OCI-LY7 (cell line): ENCODE measurements around the gene KCTD21.

Experiments
- CTCF ChIP-seq: fragments of 200-600 bp; sonication (generic); conservative IDR thresholded peaks from 2 replicates; pipeline ENCODE4 v1.5.1; 2014; ENCODE audit warnings: mild to moderate bottlenecking, antibody characterized with exemption, low read length, moderate library complexity, mixed read lengths
- EZH2phosphoT487 ChIP-seq: fragments of 200-600 bp; sonication (generic); IDR thresholded peaks from 2 replicates; pipeline ENCODE4 v1.6.1; 2018; ENCODE audit warnings: low read depth, borderline replicate concordance, mild to moderate bottlenecking, mixed run types, antibody characterized with exemption, low read length, moderate library complexity, mixed read lengths

- TF ChIP-seq CTCF (no peak), EZH2phosphoT487 (no peak)
These were observed 56.5 kb downstream of the KCTD21 start for GRCh38 chr11:78131956-78132355.
